SHP77 treated with DMSO at 0.1 percent for 48 hours (cell line): Measurements from ENCODE around the gene ZNF606.

Source experiments
- DNase-seq: peaks from one replicate; lab custom pipeline; 2025; lab: John Stamatoyannopoulos, UW

The ZNF606 gene

DNA sequence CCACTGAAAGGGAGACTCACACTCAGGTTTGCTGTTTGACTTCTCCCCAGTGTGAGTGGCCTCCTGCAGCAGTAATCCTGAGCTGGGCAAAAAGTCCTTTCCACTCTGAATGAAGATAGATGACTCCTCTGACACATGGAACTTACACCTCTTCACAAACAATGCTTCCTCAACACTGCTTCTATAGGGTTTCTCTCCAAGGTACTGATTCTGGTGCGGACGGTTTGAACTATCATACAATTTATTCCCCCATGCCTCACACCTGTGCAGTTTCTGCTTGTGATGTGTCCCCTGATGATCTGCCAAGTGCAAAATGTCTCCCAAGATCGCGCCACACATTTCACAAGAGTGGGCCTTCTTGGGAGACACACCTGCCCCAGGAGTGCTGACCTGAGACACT, 75.0 kb downstream of the ZNF606 start:
- no peak for DNase-seq
